Measurements from ENCODE around the gene RCOR1.

- TF ChIP-seq CTCF (conservative IDR thresholded peaks at IDR 0.05; ENCODE audit: low read depth, low read length) (no peak), RAD21 (IDR thresholded peaks at IDR 0.05; ENCODE audit: low read length) (no peak), RFX5 (IDR thresholded peaks at IDR 0.05; ENCODE audit: low read depth, low read length) (no peak), BHLHE40 (IDR thresholded peaks at IDR 0.05; ENCODE audit: low read depth, low read length) (no peak), POLR2A (IDR thresholded peaks at IDR 0.05; ENCODE audit: low read depth, low read length) (no peak), CEBPB (IDR thresholded peaks at IDR 0.05; ENCODE audit: low read depth, low read length) (no peak), CHD1 (IDR thresholded peaks at IDR 0.05; ENCODE audit: low read depth, low read length) (no peak), MAFK (IDR thresholded peaks at IDR 0.05; ENCODE audit: low read depth, low read length) (no peak), MXI1 (IDR thresholded peaks at IDR 0.05; ENCODE audit: borderline replicate concordance, low read depth, low read length) (no peak), SMC3 (IDR thresholded peaks at IDR 0.05; ENCODE audit: low read depth, low read length) (no peak)
These were observed 29.9 kb downstream of the RCOR1 start for GRCh38 chr14:102622262-102622885.
